Left ventricle myocardium inferior (tissue), 1 donor: ENCODE data around the gene FOXN4. TPM values are rescaled to one million over a fixed set of nuclear protein-coding genes. Genes with fewer than 3 reads are reported as not detected.

ENCODE experiments used
- DNase-seq: peaks from one replicate; pipeline ENCODE4 v3.0.0-alpha.2; 2020
- H3K27ac ChIP-seq: fragments of 200-600 bp; replicated peaks from 2 replicates; pipeline ENCODE4 v1.8.0; 2021
- H3K27me3 ChIP-seq: fragments of 200-600 bp; 2 replicates; pipeline ENCODE4 v1.8.0; 2021; ENCODE audit warnings: low read depth
- H3K36me3 ChIP-seq: fragments of 200-600 bp; 2 replicates; pipeline ENCODE4 v1.8.0; 2021
- H3K4me1 ChIP-seq: fragments of 200-600 bp; 2 replicates; pipeline ENCODE4 v1.8.0; 2021
- H3K4me3 ChIP-seq: fragments of 200-600 bp; 2 replicates; pipeline ENCODE4 v1.8.0; 2021; ENCODE audit warnings: mild to moderate bottlenecking, moderate library complexity
- H3K9me3 ChIP-seq: fragments of 200-600 bp; replicated peaks from 2 replicates; pipeline ENCODE4 v1.8.0; 2021
- intact Hi-C: fragments of 100-400 bp; cut with micrococcal nuclease; formaldehyde crosslinking; loops from one replicate; pipeline ENCODE4 v1.11.0; 2022
- total RNA-seq: library from RNA; stranded (reverse); fragmentation: NEBNext Ultra II Directional; extraction: Animal tissue kit (Norgen Biotek cat#: 25700); gene quantifications from one replicate; pipeline ENCODE4 v1.2.1, GENCODE V29; 2021
- TF ChIP-seq, protein P1 (sequence below): fragments of 200-600 bp; IDR thresholded peaks from 2 replicates; pipeline ENCODE4 v1.8.0; 2021; ENCODE audit warnings: antibody characterized with exemption, mild to moderate bottlenecking, borderline replicate concordance
- donor health status: DM: no; HTN: yes; CAD: no; lungs with severe emphysema.

Gene FOXN4
- total RNA-seq, 1 donor from 2014 or later, result not detected

DNA sequence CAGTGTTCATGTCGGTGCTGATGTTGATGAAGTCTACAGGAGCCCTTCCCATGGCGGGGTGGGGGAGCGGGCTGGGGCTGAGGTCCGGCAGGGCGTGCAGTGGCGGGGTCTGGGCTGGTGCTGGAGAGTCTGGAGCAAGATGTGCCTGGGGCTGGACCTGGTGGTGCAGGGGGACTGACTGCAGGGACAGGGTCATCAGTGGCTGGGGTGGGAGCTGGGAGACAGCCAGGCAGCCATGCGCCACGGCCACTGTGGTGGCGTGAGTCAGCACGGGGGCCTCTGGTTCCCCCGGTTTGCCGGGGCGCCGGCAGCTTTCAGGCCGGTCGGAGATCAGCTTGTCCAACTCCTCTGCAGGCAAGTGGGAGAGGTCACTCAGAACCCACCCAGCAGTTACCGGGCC, 27.6 kb downstream of the FOXN4 start:
- Histone ChIP-seq H3K9me3 (no peaks in the 10 kb centered on the region), H3K27me3 (no peaks in the 10 kb centered on the region), H3K36me3 (no peaks in the 10 kb centered on the region), H3K4me1 (peaks cover 11% of the 10 kb centered on the region), H3K4me3 (no peak overlapping the region), H3K27ac (no peak overlapping the region)
- intact Hi-C loops, result no loop called here
- no peak for DNase-seq
- TF ChIP-seq, protein P1, sequence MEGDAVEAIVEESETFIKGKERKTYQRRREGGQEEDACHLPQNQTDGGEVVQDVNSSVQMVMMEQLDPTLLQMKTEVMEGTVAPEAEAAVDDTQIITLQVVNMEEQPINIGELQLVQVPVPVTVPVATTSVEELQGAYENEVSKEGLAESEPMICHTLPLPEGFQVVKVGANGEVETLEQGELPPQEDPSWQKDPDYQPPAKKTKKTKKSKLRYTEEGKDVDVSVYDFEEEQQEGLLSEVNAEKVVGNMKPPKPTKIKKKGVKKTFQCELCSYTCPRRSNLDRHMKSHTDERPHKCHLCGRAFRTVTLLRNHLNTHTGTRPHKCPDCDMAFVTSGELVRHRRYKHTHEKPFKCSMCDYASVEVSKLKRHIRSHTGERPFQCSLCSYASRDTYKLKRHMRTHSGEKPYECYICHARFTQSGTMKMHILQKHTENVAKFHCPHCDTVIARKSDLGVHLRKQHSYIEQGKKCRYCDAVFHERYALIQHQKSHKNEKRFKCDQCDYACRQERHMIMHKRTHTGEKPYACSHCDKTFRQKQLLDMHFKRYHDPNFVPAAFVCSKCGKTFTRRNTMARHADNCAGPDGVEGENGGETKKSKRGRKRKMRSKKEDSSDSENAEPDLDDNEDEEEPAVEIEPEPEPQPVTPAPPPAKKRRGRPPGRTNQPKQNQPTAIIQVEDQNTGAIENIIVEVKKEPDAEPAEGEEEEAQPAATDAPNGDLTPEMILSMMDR, result no peak

DNA sequence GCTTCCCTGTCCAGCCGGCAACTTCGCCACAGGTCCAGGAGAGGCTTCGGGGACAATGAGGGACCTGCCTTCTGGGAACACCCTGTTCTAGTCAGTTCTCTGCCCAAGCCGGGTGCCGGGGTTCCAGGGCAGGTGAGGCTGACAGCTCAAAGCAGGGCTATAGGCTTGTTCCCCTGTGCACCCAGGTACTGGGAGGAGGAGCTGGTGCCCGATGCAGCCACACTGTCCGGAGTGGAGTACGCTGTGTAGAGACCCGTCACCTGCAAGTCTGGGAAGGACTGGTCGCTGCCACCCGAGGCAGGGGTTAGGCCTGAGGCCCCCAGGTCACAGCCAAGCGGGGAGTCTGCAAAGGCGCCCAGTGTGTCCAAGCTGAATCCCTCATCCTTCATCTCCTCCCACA, 29.6 kb downstream of the FOXN4 start:
- Histone ChIP-seq H3K27me3 (no peaks in the 10 kb centered on the region), H3K4me3 (no peak overlapping the region), H3K27ac (no peak overlapping the region), H3K36me3 (no peaks in the 10 kb centered on the region), H3K9me3 (no peaks in the 10 kb centered on the region), H3K4me1 (peaks cover 11% of the 10 kb centered on the region)
- TF ChIP-seq, protein P1, result no peak
- intact Hi-C loops, result no loop called here
- no peak for DNase-seq

DNA sequence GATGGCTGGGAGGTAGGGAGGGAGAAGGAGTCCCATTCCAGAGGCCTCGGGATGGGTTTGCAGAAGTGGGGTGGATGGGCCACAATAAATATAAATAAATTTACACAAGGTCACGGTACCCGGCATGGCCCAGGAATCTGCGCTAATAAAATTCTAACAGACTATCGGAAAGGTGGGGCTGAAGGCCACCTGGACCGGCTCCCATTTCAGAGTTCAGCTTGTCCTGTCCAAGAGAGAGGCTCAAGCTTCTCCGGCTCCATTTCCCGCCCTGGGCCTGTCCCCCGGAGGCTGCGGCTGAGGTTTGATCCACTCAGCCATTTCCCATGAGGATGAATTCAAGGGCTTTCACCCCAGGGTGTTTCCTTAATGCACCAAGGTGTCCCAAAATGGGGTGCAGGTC, 30.2 kb downstream of the FOXN4 start:
- no peaks in the 10 kb centered on the region for H3K27me3 ChIP-seq
- H3K4me1 ChIP-seq, result peaks cover 11% of the 10 kb centered on the region

DNA sequence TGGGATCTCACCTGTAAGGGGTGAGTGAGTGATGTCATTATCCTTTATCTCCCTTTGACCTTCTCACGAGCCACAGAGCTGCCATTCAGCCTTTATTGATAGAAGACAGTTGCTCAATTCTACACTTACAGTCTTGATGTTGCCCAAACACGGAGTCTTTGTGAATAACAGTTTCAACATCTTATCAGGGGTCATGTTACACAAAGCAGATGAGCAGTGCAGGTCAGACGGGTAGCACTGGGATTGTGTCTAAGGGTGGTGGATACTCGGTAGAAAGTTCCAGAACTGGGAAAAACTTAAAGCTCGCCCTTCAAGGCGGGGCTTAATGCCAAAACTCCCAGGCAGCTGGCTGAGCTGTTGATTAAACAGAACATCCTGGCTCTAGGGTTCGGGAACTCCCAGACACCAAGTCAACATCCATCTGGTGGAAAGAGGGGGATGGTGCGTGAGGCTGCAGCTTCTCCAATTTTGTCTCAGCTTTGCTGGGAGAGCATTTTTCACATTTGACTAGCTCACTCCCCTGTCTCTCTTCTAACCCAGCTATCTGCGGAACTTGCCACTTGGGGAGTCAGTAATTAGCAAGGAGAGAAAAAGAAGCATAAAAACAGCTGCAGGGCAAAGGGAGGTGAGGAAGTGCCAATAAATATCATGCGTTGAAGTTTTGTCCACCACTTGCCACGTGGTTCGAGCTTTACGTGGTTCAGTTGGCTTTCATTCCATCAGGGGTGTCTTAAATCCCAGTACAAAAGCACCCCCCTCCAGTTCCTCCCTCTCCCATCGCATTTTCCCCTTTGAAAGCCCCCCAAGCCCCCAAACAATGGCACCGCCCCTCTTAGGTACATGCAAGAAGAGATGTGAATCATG, 31.0 kb downstream of the FOXN4 start:
- H3K9me3 ChIP-seq, result no peaks in the 10 kb centered on the region
- H3K4me3 ChIP-seq, result no peak overlapping the region
- intact Hi-C loops, result no loop called here
- TF ChIP-seq, protein P1, result no peak
- no peak overlapping the region for H3K27ac ChIP-seq
- no peak for DNase-seq
- H3K4me1 ChIP-seq, result peaks cover 11% of the 10 kb centered on the region
- no peaks in the 10 kb centered on the region for H3K36me3 ChIP-seq
- no peaks in the 10 kb centered on the region for H3K27me3 ChIP-seq

More for the DNA sequence above, 30.2 kb downstream of the FOXN4 start:
- Histone ChIP-seq H3K27ac (no peak overlapping the region), H3K4me3 (no peak overlapping the region), H3K9me3 (no peaks in the 10 kb centered on the region), H3K36me3 (no peaks in the 10 kb centered on the region)
- intact Hi-C loops, result no loop called here
- TF ChIP-seq, protein P1, result no peak
- DNase-seq, result no peak

DNA sequence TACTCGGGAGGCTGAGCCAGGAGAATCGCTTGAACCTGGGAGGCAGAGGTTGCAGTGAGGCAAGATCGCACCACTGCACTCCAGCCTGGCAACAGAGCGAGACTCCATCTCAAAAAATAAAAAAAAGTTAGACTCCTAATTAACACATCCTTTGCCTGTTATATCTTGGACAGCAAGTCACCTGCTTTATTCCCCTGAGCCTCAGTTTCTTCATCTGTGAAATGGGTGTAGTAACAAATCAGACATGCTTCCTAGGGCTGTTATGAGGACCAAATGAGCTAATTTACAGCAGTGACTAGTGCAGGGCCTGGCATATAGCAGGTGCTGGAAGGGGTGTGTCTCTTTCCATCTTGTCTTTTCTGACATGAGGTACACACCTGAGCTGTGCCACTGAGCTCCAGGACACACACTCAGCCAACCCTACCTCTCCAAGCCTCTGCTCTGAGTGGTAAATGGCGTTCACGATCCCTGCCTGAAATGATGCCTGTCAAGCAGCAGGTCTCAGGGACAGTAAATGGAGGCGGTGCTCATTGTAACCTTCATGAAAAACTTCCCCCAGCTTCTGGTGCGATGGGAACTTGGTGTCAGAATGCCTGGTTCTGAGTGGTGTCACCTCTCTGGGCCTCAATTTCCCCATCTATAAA, 31.7 kb downstream of the FOXN4 start:
- TF ChIP-seq, protein P1, result no peak
- DNase-seq, result no peak
- Histone ChIP-seq H3K36me3 (no peaks in the 10 kb centered on the region), H3K4me1 (peaks cover 11% of the 10 kb centered on the region), H3K4me3 (no peak overlapping the region), H3K9me3 (no peaks in the 10 kb centered on the region), H3K27me3 (no peaks in the 10 kb centered on the region), H3K27ac (no peak overlapping the region)
- intact Hi-C loops, result no loop called here
